HAP-1 (cell line): ENCODE results near the gene RABEP2.
"Not testable (repeated sequence)": the region's sequence is repeated elsewhere in the genome, so short reads cannot be mapped to it uniquely, and the experiment has no call there.

Source experiments
- DNase-seq, 2 experiments: peaks; one replicate each; pipeline ENCODE4 v3.0.0-alpha.2; 2016 to 2020; ENCODE audit warnings: low spot score in 2 of 2
- H3K27me3 ChIP-seq: fragments of 250-450 bp; sonication (Bioruptor Pico); 2 replicates; pipeline ENCODE4 v1.5.1; 2020; ENCODE audit warnings: low read depth, mild to moderate bottlenecking, moderate library complexity
- H3K36me3 ChIP-seq: fragments of 250-450 bp; sonication (Bioruptor Pico); replicated peaks from 2 replicates; pipeline ENCODE4 v1.5.1; 2020; ENCODE audit warnings: mild to moderate bottlenecking
- H3K4me1 ChIP-seq: fragments of 250-450 bp; sonication (Bioruptor Pico); 2 replicates; pipeline ENCODE4 v1.5.1; 2020; ENCODE audit warnings: mild to moderate bottlenecking
- H3K4me3 ChIP-seq: fragments of 250-450 bp; sonication (Bioruptor Pico); 2 replicates; pipeline ENCODE4 v1.5.1; 2020; ENCODE audit warnings: mild to moderate bottlenecking, moderate library complexity
- H3K9me3 ChIP-seq: fragments of 250-450 bp; sonication (Bioruptor Pico); 2 replicates; pipeline ENCODE4 v1.5.1; 2020; ENCODE audit warnings: mild to moderate bottlenecking, moderate library complexity
- in situ Hi-C: fragments of 300-500 bp; cut with MboI; formaldehyde crosslinking; loops from 3 replicates; pipeline ENCODE4 v1.14.3; 2020; ENCODE audit warnings: low sequenced_read_pairs, inconsistent platforms, mixed read lengths

RABEP2 gene, protein sequence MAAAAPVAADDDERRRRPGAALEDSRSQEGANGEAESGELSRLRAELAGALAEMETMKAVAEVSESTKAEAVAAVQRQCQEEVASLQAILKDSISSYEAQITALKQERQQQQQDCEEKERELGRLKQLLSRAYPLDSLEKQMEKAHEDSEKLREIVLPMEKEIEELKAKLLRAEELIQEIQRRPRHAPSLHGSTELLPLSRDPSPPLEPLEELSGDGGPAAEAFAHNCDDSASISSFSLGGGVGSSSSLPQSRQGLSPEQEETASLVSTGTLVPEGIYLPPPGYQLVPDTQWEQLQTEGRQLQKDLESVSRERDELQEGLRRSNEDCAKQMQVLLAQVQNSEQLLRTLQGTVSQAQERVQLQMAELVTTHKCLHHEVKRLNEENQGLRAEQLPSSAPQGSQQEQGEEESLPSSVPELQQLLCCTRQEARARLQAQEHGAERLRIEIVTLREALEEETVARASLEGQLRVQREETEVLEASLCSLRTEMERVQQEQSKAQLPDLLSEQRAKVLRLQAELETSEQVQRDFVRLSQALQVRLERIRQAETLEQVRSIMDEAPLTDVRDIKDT

DNA sequence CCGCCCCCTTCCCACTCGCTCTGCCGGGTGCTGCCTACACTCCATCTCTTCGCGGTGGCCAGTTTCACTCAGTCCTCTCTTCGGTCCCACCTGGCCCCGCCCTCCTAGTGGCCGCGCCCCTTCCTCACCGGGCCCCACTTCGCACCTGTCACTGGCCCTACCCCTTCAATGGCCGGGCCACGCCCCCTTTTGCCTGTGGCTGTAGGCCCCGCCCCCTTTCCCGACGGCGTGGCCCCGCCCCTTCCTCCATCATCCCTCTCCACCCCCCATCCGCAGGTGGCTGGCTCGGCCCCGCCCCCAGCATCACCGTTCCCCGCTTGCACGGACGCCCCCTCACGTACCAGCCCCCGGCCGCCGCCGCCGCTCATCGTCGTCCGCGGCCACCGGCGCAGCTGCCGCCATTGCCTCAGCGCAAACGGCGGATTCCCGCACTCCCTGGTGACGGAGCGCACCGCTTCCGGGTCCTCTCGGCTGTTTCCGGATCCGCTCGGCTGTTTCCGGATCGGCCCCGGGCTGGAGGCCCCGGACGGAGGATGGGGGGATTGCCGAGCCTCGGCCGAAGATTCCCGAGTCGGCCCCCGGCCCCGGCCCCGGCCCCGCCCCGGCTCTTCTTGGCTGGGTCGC lies at the start of gene RABEP2:
Gene RABEP2, minus strand, starts transcription at position 477 of the 624 bp plus-strand sequence. Its CDS starts 75 bp downstream, at position 402.
- in situ Hi-C loops, result no loop called here
- H3K4me1 ChIP-seq, result no peaks in the 10 kb centered on the region; the same call in 1 of the 2 replicates
- H3K9me3 ChIP-seq, result no peaks in the 10 kb centered on the region
- H3K36me3 ChIP-seq, result no peaks in the 10 kb centered on the region
- H3K4me3 ChIP-seq, result peak within 1 kb of the TSS; percentile 87
- no peaks in the 10 kb centered on the region for H3K27me3 ChIP-seq
- peak; percentile 85 to 98 for DNase-seq

DNA sequence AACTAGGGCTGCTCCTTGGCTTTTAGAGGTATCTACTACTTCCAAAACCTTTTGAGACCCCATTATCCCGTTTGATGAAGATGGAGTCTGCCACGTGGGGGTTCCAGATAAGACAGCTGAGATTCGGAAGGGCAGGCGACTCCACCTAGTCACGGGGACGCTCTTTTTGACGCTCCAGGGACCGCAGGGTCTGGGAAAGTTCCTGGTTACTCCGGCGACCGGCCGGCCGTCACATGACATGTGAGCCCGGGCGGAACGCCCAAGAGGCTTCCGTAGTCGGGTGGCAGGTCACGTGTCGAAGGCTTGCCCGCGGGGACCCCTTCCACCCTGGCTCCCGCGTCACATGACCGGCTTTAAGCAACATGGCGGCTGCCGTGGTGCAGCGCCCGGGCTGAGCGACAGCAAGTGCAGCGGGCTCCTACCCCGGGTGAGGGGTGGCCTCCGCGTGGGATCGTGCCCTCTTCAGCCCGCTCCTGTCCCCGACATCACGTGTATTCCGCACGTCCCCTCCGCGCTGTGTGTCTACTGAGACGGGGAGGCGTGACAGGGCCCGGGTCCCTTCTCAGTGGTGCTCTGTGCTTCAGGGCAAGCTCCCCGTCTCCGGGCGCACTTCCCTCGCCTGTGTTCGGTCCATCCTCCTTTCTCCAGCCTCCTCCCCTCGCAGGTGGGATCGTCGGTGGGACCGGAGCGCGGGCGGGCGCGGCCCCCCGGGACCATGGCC lies 49.6 kb upstream of the RABEP2 start, which contains the start of gene SPNS1:
Gene SPNS1, plus strand, starts transcription at position 342 of the 721 bp plus-strand sequence. Its CDS starts 374 bp downstream, at position 716.
- Histone ChIP-seq H3K4me3 (peak within 1 kb of the TSS; percentile 96), H3K27me3 (no peaks in the 10 kb centered on the region), H3K9me3 (no peaks in the 10 kb centered on the region), H3K36me3 (no peaks in the 10 kb centered on the region), H3K4me1 (peaks cover 3% of the 10 kb centered on the region; the same call in 1 of the 2 replicates)
- in situ Hi-C loops, result no loop called here
- DNase-seq, result peak; percentile 95 to 97

DNA sequence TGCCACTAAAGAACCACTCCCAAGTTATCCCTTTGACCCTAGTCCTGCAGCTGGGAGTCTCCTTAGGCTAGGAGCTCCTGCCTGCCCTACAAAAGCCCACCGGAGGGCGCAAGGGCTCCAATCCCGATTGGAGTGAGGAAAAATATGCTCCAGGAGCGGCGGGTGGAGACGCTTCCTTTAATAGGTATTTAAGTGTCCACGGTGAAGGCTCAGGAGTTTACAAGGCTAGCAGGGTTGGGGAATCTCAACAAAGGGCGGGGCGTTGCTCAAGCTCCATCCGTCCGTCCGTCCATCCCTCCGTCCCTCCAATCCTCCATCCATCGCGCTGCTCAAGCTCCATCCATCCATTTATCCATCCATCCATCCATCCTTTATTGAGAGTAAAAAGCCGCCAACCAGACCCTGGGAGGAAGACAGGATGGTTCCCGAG lies 49.0 kb upstream of the RABEP2 start:
- no peaks in the 10 kb centered on the region for H3K9me3 ChIP-seq
- in situ Hi-C loops, result no loop called here
- peak overlapping the region; percentile 96 for H3K4me3 ChIP-seq
- no peaks in the 10 kb centered on the region for H3K36me3 ChIP-seq
- peaks cover 3% of the 10 kb centered on the region; the same call in 1 of the 2 replicates for H3K4me1 ChIP-seq
- H3K27me3 ChIP-seq, result no peaks in the 10 kb centered on the region
- peak; percentile 71 to 81 for DNase-seq

DNA sequence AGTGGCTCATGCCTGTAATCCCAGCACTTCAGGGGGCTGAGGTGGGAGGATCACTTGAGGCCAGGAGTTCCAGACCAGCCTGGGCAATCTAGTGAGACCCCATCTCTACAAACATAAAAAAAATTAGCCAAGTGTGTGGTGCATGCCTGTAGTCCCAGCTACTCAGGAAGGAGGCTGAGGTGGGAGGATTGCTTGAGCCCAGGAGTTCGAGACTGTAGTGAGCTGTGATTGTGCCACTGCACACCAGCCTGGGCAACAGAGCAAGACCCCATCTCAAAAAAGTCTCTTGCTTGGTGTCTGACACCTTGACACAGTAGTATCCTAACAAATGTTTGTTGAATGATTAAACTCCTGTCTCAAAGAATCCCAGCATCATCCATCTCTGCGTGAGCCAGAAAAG lies 44.7 kb upstream of the RABEP2 start:
- H3K27me3 ChIP-seq, H3K4me3 ChIP-seq, in situ Hi-C loops, H3K36me3 ChIP-seq, H3K4me1 ChIP-seq, H3K9me3 ChIP-seq, DNase-seq: not testable (repeated sequence)

DNA sequence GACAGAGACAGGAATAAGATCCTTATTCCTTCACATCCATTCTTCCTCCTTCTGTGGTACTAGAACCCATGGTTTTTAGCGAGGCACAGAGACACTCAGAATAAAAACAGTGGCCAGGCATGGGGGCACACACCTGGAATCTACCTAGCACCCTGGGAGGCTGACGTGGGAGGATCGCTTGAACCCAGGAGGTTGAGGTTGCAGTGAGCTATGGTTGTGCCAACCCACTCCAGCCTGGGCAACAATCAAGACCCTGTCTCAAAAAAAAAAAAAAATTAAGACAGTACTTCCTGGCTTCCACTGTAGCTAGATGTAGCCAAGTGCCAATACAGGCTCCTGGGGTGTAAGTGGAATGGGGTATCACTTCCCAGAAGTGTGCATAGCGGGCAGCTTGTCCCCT lies 42.1 kb upstream of the RABEP2 start:
- H3K36me3 ChIP-seq, result peaks cover 33% of the 10 kb centered on the region
- H3K4me3 ChIP-seq, result no peak overlapping the region
- in situ Hi-C loops, result no loop called here
- no peaks in the 10 kb centered on the region for H3K4me1 ChIP-seq
- no peaks in the 10 kb centered on the region for H3K27me3 ChIP-seq
- DNase-seq, result no peak
- H3K9me3 ChIP-seq, result no peaks in the 10 kb centered on the region

DNA sequence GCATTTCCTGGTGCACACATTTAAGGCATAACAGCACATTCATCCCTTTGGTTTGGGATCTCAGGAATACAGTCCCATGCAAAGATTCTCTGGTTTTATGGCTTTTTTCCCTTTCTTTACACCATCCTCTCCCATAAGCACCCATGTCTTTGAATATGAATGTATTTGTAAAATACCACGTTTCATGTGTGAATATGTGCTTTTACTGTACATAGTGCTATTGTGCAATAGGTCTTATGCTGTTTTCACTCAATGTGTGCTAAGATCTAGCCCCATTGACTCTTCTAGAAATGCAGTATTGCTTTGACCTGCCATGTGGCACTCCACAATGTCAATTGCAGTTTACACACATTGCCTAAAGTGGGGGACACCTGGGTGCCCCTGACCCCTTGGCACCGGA lies 39.5 kb upstream of the RABEP2 start:
- in situ Hi-C loops, result no loop called here
- Histone ChIP-seq H3K4me3 (no peak overlapping the region), H3K9me3 (no peaks in the 10 kb centered on the region), H3K4me1 (no peaks in the 10 kb centered on the region), H3K27me3 (no peaks in the 10 kb centered on the region), H3K36me3 (peaks cover 51% of the 10 kb centered on the region)
- no peak for DNase-seq

DNA sequence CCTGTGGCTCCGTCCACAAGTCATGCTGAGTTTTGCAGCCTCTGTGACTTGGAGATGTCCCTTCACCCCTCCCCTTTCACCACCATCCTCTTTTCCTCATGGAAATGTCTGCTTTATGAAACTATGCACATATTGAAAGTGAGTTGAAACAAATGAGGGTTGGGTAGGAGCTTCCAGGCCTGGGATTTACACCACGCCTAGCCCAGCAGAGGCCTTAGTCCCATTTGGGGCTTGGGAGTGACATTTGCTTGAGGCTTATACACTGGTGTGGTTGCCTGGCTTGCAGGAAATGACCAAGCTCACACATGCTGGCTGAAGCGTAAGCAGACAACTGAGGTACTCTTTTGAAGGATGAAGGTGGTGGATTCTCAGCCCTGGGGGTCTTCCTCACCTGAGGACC lies 39.0 kb upstream of the RABEP2 start:
- Histone ChIP-seq H3K36me3 (peaks cover 53% of the 10 kb centered on the region), H3K9me3 (no peaks in the 10 kb centered on the region), H3K27me3 (no peaks in the 10 kb centered on the region), H3K4me3 (no peak overlapping the region), H3K4me1 (no peaks in the 10 kb centered on the region)
- no peak for DNase-seq
- in situ Hi-C loops, result no loop called here

DNA sequence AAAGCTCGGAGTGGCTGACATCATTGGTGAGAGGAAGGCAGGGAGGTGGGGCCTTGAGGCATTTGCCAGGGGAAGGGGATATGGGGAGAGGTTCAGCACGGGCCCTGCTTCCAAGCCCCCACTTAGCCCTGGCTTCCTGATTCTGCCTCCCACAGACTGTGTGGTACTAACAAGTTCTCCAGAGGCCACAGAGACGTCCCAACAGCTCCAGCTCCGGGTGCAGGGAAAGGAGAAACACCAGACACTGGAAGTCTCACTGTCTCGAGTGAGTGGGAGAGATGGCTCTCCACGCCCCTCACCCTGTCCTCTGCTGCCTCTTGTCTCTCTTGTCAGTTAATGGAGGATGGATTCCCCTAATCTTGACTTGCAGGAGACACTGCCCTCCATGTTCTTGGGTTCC lies 33.8 kb upstream of the RABEP2 start:
- Histone ChIP-seq H3K4me3 (no peak overlapping the region), H3K4me1 (no peaks in the 10 kb centered on the region), H3K36me3 (peaks cover 77% of the 10 kb centered on the region), H3K27me3 (no peaks in the 10 kb centered on the region), H3K9me3 (no peaks in the 10 kb centered on the region)
- no peak for DNase-seq
- in situ Hi-C loops, result no loop called here

DNA sequence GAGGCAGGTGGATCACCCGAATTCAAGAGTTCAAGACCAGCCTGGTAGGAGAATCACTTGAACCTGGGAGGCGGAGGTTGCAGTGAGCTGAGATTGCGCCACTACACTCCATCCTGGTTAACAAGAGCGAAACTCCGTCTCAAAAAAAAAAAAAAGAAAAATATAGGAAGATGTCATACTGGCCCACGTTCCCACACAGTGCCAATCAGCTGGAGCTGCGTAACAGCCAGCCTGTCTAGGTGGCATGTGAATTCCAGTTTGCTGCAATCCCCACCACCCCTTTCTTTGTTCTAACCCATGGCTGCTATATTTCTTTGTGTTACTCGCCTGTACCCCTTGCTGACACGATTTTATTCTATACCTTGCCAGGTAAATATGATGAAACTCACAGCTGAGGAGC lies 33.2 kb upstream of the RABEP2 start:
- Histone ChIP-seq H3K36me3 (peaks cover 77% of the 10 kb centered on the region), H3K9me3 (no peaks in the 10 kb centered on the region), H3K4me3 (no peak overlapping the region), H3K4me1 (no peaks in the 10 kb centered on the region), H3K27me3 (no peaks in the 10 kb centered on the region)
- in situ Hi-C loops, result no loop called here
- DNase-seq, result no peak

DNA sequence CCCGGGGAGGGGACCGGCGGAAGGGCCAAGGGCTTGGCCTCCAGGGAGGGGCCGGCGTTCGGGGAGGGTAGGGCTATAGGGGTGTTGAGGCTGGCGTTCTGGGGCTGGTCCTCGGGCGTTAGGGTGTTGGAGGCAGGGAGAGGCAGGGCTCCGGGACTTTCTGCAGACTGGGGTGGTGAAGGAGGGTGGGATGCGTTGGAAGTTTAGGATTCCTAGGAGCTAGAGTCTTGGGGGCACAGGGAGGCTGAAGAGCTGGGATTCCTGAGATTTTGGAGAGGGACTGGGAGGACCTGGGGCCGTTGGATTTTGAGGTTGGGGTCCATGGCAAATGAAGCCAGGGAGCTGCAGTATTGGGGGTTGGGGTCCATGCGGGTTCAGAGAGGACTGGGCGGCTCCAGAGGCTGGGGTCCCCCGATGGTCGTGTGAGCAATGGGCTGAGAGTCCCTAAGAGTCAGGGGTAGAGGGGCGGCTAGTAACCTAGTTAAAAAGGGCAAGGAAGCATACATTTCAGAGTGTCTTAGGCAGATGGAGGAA lies 26.4 kb upstream of the RABEP2 start:
- in situ Hi-C loops, result no loop called here
- Histone ChIP-seq H3K27me3 (no peaks in the 10 kb centered on the region), H3K36me3 (peaks cover 49% of the 10 kb centered on the region), H3K4me3 (peak overlapping the region; percentile 85), H3K4me1 (peaks cover 10% of the 10 kb centered on the region), H3K9me3 (no peaks in the 10 kb centered on the region)
- peak in 1 of 2 experiments; percentile 46 for DNase-seq

DNA sequence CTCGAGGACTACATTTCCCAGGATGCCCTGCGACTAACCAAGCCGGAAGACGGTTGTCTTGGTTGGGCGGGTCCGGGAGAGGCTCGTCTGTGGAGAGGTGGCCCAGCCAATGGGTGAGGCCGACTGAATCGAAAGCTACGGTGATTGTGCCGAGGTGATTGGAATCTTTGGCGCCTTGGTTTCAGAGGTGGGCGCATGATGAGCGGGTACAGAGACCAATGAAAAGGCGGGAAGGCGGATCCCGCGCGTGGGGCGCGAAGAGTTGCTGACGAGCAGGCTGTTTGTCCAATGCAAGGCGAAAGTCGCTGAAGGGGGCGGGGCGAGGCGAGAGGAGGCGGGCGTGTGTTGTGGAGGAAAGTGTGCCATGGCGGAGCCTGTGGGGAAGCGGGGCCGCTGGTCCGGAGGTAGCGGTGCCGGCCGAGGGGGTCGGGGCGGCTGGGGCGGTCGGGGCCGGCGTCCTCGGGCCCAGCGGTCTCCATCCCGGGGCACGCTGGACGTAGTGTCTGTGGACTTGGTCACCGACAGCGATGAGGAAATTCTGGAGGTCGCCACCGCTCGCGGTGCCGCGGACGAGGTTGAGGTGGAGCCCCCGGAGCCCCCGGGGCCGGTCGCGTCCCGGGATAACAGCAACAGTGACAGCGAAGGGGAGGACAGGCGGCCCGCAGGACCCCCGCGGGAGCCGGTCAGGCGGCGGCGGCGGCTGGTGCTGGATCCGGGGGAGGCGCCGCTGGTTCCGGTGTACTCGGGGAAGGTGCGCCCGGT lies 25.8 kb upstream of the RABEP2 start, which contains the start of gene NFATC2IP:
Gene NFATC2IP, plus strand, starts transcription at position 290 of the 762 bp plus-strand sequence. Its CDS starts 75 bp downstream, at position 365.
- Histone ChIP-seq H3K27me3 (no peaks in the 10 kb centered on the region), H3K9me3 (no peaks in the 10 kb centered on the region), H3K36me3 (peaks cover 43% of the 10 kb centered on the region), H3K4me3 (peak within 1 kb of the TSS; percentile 85), H3K4me1 (peaks cover 10% of the 10 kb centered on the region)
- in situ Hi-C loops, result no loop called here
- DNase-seq, result peak; percentile 99

DNA sequence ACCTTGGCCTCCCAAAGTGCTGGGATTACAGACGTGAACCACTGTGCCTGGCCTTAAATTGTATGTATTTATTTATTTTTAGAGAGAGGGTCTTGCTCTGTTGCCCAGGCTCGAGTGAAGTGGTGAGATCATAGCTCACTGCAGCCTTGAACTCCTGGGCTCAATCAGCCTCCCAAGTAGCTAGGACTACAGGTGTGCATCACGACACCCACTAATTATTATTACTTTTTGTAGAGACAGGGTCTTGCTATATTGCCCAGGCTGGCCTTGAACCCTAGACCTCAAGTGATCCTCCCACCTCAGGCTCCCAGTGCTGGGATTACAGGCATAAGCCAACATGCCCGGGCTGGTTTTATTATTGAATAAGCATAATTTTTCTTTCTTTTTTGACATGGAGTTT lies 21.6 kb upstream of the RABEP2 start:
- Histone ChIP-seq H3K4me3 (no peak overlapping the region), H3K27me3 (no peaks in the 10 kb centered on the region), H3K4me1 (peaks cover 7% of the 10 kb centered on the region), H3K9me3 (no peaks in the 10 kb centered on the region), H3K36me3 (peaks cover 5% of the 10 kb centered on the region; the same call in 1 of the 2 replicates)
- in situ Hi-C loops, result loop anchor here (5.0 kb wide), 1 partner anchor 99 kb away; the partner anchor contains the start of gene TUFM
- no peak for DNase-seq
